ENCODE measurements around the gene NFIA. TPM values are rescaled to one million over a fixed set of nuclear protein-coding genes. Genes with fewer than 3 reads are reported as not detected.

The NFIA gene
- total and polyA plus RNA-seq, 2 of the 13 experiments (the other 11 are each of a cell fraction or from before 2014, with no cell fraction given): 14.7 to 28.5 TPM

DNA sequence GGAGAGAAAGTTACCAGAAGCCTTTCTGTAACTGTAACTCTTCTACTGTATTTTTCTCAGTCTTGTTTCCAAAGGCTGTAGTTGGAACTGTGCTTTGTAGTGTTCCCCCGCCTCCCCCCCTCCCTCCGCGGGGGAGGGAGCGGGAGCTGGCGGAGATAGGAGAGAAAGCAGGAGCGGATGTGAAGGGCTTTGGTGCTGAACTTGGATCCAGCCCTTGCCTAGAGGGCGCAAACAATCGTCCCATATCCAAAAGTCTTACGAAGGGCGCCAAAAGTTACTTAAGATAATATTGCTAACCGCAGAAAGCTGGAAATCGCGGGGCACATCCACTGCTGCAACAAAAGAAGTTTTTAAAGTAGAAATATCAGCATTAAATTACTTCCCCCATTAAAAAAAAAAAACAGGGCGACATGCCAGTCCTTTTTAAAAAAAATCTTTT is 2.4 kb upstream of the NFIA start (continued):
- TF ChIP-seq MAZ (IDR thresholded peaks at IDR 0.05; ENCODE audit: borderline replicate concordance, low read depth, low read length) (peak; percentile 97), MAZ (CRISPR knock-in tag; IDR thresholded peaks at IDR 0.05; ENCODE audit: low read depth) (peak; percentile 41; the same call in 1 of the 2 replicates), ZNF331 (CRISPR knock-in tag; IDR thresholded peaks at IDR 0.05) (peak; percentile 17; the same call in 1 of the 2 replicates), MXD4 (CRISPR knock-in tag; IDR thresholded peaks at IDR 0.05) (no peak), BORCS8-MEF2B (CRISPR knock-in tag; IDR thresholded peaks at IDR 0.05) (no peak), ZNF543 (CRISPR knock-in tag; IDR thresholded peaks at IDR 0.05) (no peak), GTF3A (CRISPR knock-in tag; conservative IDR thresholded peaks at IDR 0.05) (no peak), KLF11 (CRISPR knock-in tag; IDR thresholded peaks at IDR 0.05) (no peak), TFE3 (CRISPR knock-in tag; IDR thresholded peaks at IDR 0.05) (no peak; the same call in 1 of the 2 replicates), MLLT10 (CRISPR knock-in tag; IDR thresholded peaks at IDR 0.05) (no peak), ZNF33B (CRISPR knock-in tag; IDR thresholded peaks at IDR 0.05) (no peak), SOX13 (IDR thresholded peaks at IDR 0.05) (no peak), SOX13 (CRISPR knock-in tag; conservative IDR thresholded peaks at IDR 0.05 in 1 of 2, IDR thresholded peaks at IDR 0.05 in 1 of 2) (peak in 1 of 2 experiments; percentile 64; a peak in 2 of 4 replicates), ZUFSP (CRISPR knock-in tag; IDR thresholded peaks at IDR 0.05; ENCODE audit: borderline replicate concordance) (no peak), PHF20 (CRISPR knock-in tag; IDR thresholded peaks at IDR 0.05) (no peak), SPEN (CRISPR knock-in tag; IDR thresholded peaks at IDR 0.05; ENCODE audit: low read depth) (no peak), ARNT2 (CRISPR knock-in tag; IDR thresholded peaks at IDR 0.05; ENCODE audit: low read depth) (no peak), ZSCAN25 (CRISPR knock-in tag; IDR thresholded peaks at IDR 0.05) (no peak), ZNF614 (CRISPR knock-in tag; IDR thresholded peaks at IDR 0.05; ENCODE audit: borderline replicate concordance) (no peak)
- TF ChIP-seq, protein P1, sequence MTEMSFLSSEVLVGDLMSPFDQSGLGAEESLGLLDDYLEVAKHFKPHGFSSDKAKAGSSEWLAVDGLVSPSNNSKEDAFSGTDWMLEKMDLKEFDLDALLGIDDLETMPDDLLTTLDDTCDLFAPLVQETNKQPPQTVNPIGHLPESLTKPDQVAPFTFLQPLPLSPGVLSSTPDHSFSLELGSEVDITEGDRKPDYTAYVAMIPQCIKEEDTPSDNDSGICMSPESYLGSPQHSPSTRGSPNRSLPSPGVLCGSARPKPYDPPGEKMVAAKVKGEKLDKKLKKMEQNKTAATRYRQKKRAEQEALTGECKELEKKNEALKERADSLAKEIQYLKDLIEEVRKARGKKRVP (CRISPR knock-in tag; IDR thresholded peaks at IDR 0.05): no peak
- TF ChIP-seq, protein P2, sequence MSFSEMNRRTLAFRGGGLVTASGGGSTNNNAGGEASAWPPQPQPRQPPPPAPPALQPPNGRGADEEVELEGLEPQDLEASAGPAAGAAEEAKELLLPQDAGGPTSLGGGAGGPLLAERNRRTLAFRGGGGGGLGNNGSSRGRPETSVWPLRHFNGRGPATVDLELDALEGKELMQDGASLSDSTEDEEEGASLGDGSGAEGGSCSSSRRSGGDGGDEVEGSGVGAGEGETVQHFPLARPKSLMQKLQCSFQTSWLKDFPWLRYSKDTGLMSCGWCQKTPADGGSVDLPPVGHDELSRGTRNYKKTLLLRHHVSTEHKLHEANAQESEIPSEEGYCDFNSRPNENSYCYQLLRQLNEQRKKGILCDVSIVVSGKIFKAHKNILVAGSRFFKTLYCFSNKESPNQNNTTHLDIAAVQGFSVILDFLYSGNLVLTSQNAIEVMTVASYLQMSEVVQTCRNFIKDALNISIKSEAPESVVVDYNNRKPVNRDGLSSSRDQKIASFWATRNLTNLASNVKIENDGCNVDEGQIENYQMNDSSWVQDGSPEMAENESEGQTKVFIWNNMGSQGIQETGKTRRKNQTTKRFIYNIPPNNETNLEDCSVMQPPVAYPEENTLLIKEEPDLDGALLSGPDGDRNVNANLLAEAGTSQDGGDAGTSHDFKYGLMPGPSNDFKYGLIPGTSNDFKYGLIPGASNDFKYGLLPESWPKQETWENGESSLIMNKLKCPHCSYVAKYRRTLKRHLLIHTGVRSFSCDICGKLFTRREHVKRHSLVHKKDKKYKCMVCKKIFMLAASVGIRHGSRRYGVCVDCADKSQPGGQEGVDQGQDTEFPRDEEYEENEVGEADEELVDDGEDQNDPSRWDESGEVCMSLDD (CRISPR knock-in tag; IDR thresholded peaks at IDR 0.05; ENCODE audit: borderline replicate concordance): no peak
- TF ChIP-seq, protein P3, sequence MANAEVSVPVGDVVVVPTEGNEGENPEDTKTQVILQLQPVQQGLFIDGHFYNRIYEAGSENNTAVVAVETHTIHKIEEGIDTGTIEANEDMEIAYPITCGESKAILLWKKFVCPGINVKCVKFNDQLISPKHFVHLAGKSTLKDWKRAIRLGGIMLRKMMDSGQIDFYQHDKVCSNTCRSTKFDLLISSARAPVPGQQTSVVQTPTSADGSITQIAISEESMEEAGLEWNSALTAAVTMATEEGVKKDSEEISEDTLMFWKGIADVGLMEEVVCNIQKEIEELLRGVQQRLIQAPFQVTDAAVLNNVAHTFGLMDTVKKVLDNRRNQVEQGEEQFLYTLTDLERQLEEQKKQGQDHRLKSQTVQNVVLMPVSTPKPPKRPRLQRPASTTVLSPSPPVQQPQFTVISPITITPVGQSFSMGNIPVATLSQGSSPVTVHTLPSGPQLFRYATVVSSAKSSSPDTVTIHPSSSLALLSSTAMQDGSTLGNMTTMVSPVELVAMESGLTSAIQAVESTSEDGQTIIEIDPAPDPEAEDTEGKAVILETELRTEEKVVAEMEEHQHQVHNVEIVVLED (CRISPR knock-in tag; IDR thresholded peaks at IDR 0.05; ENCODE audit: borderline replicate concordance): no peak
